GM12891 (cell line): ENCODE measurements around the gene ARHGAP15.

Source experiments
- POLR2AphosphoS5 ChIP-seq: IDR thresholded peaks from 2 replicates; pipeline ENCODE4 v1.6.1; 2011; ENCODE audit warnings: low read depth, low read length, control low read depth
- SPI1 ChIP-seq: IDR thresholded peaks from 2 replicates; pipeline ENCODE4 v1.6.1; 2011; ENCODE audit warnings: low read depth, low read length, control low read depth
- TAF1 ChIP-seq: IDR thresholded peaks from 2 replicates; pipeline ENCODE4 v1.6.1; 2011; ENCODE audit warnings: low read depth, low read length, control low read depth

- TF ChIP-seq SPI1, result no peak
- TF ChIP-seq POLR2AphosphoS5, result no peak
- no peak for TF ChIP-seq TAF1
Observed at GRCh38 chr2:143701785-143702184, 572.6 kb downstream of the ARHGAP15 start.
